ENCODE data around the gene RNPC3.
"Not testable (repeated sequence)": the region's sequence is repeated elsewhere in the genome, so short reads cannot be mapped to it uniquely, and the experiment has no call there.

The RNPC3 gene

GRCh38 chr1:103561643-103562395 lies 36.3 kb downstream of the RNPC3 start:
- no peak overlapping the region for H3K27ac ChIP-seq (ENCODE audit: low read depth, low read length)
- H2BK120ac ChIP-seq (ENCODE audit: low read depth, low read length), result no peak overlapping the region
- no peak overlapping the region for H4K5ac ChIP-seq (ENCODE audit: low read length)
- H3K79me2 ChIP-seq (ENCODE audit: control insufficient read depth, insufficient read depth, low read length), result no peaks in the 10 kb centered on the region
- H3K18ac ChIP-seq (ENCODE audit: low read length), result no peak overlapping the region
- no peak overlapping the region for H3K4me2 ChIP-seq (ENCODE audit: low read length)
- no peak overlapping the region for H3K4me3 ChIP-seq (ENCODE audit: low read length)
- H2BK5ac ChIP-seq (ENCODE audit: low read length), result no peak overlapping the region
- H3K4me1 ChIP-seq (ENCODE audit: control insufficient read depth, low read depth, low read length), result no peaks in the 10 kb centered on the region
- H3K4ac ChIP-seq (ENCODE audit: low read depth, low read length), result no peak overlapping the region
- H3K79me1 ChIP-seq (ENCODE audit: low read length), result no peaks in the 10 kb centered on the region
- no peak overlapping the region for H2AK5ac ChIP-seq (ENCODE audit: low read length)
- no peak overlapping the region for H4K8ac ChIP-seq (ENCODE audit: low read depth, low read length)
- H3K36me3 ChIP-seq (ENCODE audit: control insufficient read depth, insufficient read depth, low read length), result no peaks in the 10 kb centered on the region
- H2BK15ac ChIP-seq (replicated peaks; ENCODE audit: low read depth), result no peak overlapping the region
- 100% methylated on average over 2 of the region's 2 CpGs for WGBS (ENCODE audit: extremely low coverage, insufficient coverage, low lambda C conversion rate)
- H3K27me3 ChIP-seq (ENCODE audit: insufficient read depth, low read length, poor library complexity), result no peaks in the 10 kb centered on the region
- no peak overlapping the region for H3K9ac ChIP-seq (ENCODE audit: low read length)
- no peak overlapping the region for H3K23ac ChIP-seq (ENCODE audit: low read length)
- no peak overlapping the region for H3K56ac ChIP-seq (ENCODE audit: low read length)
- no peak for DNase-seq

- Histone ChIP-seq H4K5ac (ENCODE audit: low read length) (no peak overlapping the region), H3K27ac (ENCODE audit: low read depth, low read length) (no peak overlapping the region), H3K4ac (ENCODE audit: low read depth, low read length) (no peak overlapping the region), H3K56ac (ENCODE audit: low read length) (no peak overlapping the region), H2BK15ac (replicated peaks; ENCODE audit: low read depth) (no peak overlapping the region), H3K79me1 (ENCODE audit: low read length) (no peaks in the 10 kb centered on the region), H4K8ac (ENCODE audit: low read depth, low read length) (no peak overlapping the region), H3K18ac (ENCODE audit: low read length) (no peak overlapping the region), H3K4me2 (ENCODE audit: low read length) (no peak overlapping the region), H2BK5ac (ENCODE audit: low read length) (no peak overlapping the region), H3K27me3 (ENCODE audit: insufficient read depth, low read length, poor library complexity) (no peaks in the 10 kb centered on the region), H3K4me1 (ENCODE audit: control insufficient read depth, low read depth, low read length) (no peaks in the 10 kb centered on the region), H3K9ac (ENCODE audit: low read length) (no peak overlapping the region), H3K23ac (ENCODE audit: low read length) (no peak overlapping the region), H2BK120ac (ENCODE audit: low read depth, low read length) (no peak overlapping the region), H3K36me3 (ENCODE audit: control insufficient read depth, insufficient read depth, low read length) (no peaks in the 10 kb centered on the region), H2AK5ac (ENCODE audit: low read length) (no peak overlapping the region), H3K4me3 (ENCODE audit: low read length) (no peak overlapping the region), H3K79me2 (ENCODE audit: control insufficient read depth, insufficient read depth, low read length) (no peaks in the 10 kb centered on the region)
- no peak for DNase-seq
- no CpG with 5 or more reads among the region's 4 CpGs for WGBS (ENCODE audit: extremely low coverage, insufficient coverage, low lambda C conversion rate)
Observed at GRCh38 chr1:103563056-103563455, 37.6 kb downstream of the RNPC3 start.

- no peak overlapping the region for H3K23ac ChIP-seq (ENCODE audit: low read length)
- no peaks in the 10 kb centered on the region for H3K79me1 ChIP-seq (ENCODE audit: low read length)
- no peaks in the 10 kb centered on the region for H3K36me3 ChIP-seq (ENCODE audit: control insufficient read depth, insufficient read depth, low read length)
Observed at GRCh38 chr1:103569493-103569892, 44.0 kb downstream of the RNPC3 start.

GRCh38 chr1:103571289-103571688 lies 45.8 kb downstream of the RNPC3 start, which contains the start of gene AMY2B:
Gene AMY2B, plus strand, starts transcription at chr1:103571589. Its CDS starts 14 bp downstream, at chr1:103571603.
- not testable (repeated sequence) for H4K5ac ChIP-seq (ENCODE audit: low read length); H3K4me2 ChIP-seq (ENCODE audit: low read length); H3K4me1 ChIP-seq (ENCODE audit: control insufficient read depth, low read depth, low read length); H3K56ac ChIP-seq (ENCODE audit: low read length); H3K79me2 ChIP-seq (ENCODE audit: control insufficient read depth, insufficient read depth, low read length); H2BK5ac ChIP-seq (ENCODE audit: low read length); H2AK5ac ChIP-seq (ENCODE audit: low read length); H3K23ac ChIP-seq (ENCODE audit: low read length); DNase-seq; H3K27me3 ChIP-seq (ENCODE audit: insufficient read depth, low read length, poor library complexity); H3K79me1 ChIP-seq (ENCODE audit: low read length); H3K27ac ChIP-seq (ENCODE audit: low read depth, low read length); H3K36me3 ChIP-seq (ENCODE audit: control insufficient read depth, insufficient read depth, low read length); H4K8ac ChIP-seq (ENCODE audit: low read depth, low read length); H3K18ac ChIP-seq (ENCODE audit: low read length); H2BK15ac ChIP-seq (replicated peaks; ENCODE audit: low read depth); H2BK120ac ChIP-seq (ENCODE audit: low read depth, low read length); H3K4ac ChIP-seq (ENCODE audit: low read depth, low read length); H3K9ac ChIP-seq (ENCODE audit: low read length); H3K4me3 ChIP-seq (ENCODE audit: low read length)
- no CpG with 5 or more reads among the region's 2 CpGs for WGBS (ENCODE audit: extremely low coverage, insufficient coverage, low lambda C conversion rate)

More at GRCh38 chr1:103569493-103569892, 44.0 kb downstream of the RNPC3 start:
- H3K27me3 ChIP-seq (ENCODE audit: insufficient read depth, low read length, poor library complexity), result no peaks in the 10 kb centered on the region
- H3K18ac ChIP-seq (ENCODE audit: low read length), result no peak overlapping the region
- no peak overlapping the region for H4K8ac ChIP-seq (ENCODE audit: low read depth, low read length)
- H3K27ac ChIP-seq (ENCODE audit: low read depth, low read length), result no peak overlapping the region
- no CpG with 5 or more reads among the region's 7 CpGs for WGBS (ENCODE audit: extremely low coverage, insufficient coverage, low lambda C conversion rate)
- no peak overlapping the region for H3K56ac ChIP-seq (ENCODE audit: low read length)
- no peak overlapping the region for H2BK5ac ChIP-seq (ENCODE audit: low read length)
- no peaks in the 10 kb centered on the region for H3K79me2 ChIP-seq (ENCODE audit: control insufficient read depth, insufficient read depth, low read length)
- H3K9ac ChIP-seq (ENCODE audit: low read length), result no peak overlapping the region
- no peak overlapping the region for H2BK120ac ChIP-seq (ENCODE audit: low read depth, low read length)
- no peaks in the 10 kb centered on the region for H3K4me1 ChIP-seq (ENCODE audit: control insufficient read depth, low read depth, low read length)
- DNase-seq, result no peak
- H2AK5ac ChIP-seq (ENCODE audit: low read length), result no peak overlapping the region
- H4K5ac ChIP-seq (ENCODE audit: low read length), result no peak overlapping the region
- H2BK15ac ChIP-seq (replicated peaks; ENCODE audit: low read depth), result no peak overlapping the region
- H3K4ac ChIP-seq (ENCODE audit: low read depth, low read length), result no peak overlapping the region
- no peak overlapping the region for H3K4me2 ChIP-seq (ENCODE audit: low read length)
- H3K4me3 ChIP-seq (ENCODE audit: low read length), result no peak overlapping the region

DNA sequence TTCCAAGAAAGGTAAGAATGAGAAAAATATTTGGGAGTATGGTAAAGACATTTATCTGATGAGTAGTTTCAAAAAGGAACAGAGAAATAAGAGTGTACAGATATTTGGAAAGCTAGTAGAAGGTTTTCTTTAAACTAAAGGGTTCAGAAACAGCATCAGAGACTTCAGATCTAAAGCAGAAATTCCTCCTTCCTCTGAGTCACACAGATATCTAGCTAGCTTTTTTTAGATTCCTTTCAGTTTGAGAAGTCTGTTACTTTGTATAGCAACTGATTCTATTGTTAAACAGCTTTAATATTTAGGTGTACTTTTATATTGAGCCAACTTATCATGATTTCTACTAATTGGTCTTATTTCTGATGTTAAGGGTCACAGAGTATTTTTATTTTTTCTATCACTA lies 50.6 kb downstream of the RNPC3 start:
- H3K4me2 ChIP-seq (ENCODE audit: low read length), result no peak overlapping the region
- no peak overlapping the region for H3K4ac ChIP-seq (ENCODE audit: low read depth, low read length)
- H3K4me3 ChIP-seq (ENCODE audit: low read length), result no peak overlapping the region
- H3K79me2 ChIP-seq (ENCODE audit: control insufficient read depth, insufficient read depth, low read length), result no peaks in the 10 kb centered on the region
- no peak overlapping the region for H2BK15ac ChIP-seq (replicated peaks; ENCODE audit: low read depth)
- H3K9ac ChIP-seq (ENCODE audit: low read length), result no peak overlapping the region
- no peak overlapping the region for H3K27ac ChIP-seq (ENCODE audit: low read depth, low read length)
- no peak overlapping the region for H3K56ac ChIP-seq (ENCODE audit: low read length)
- no peaks in the 10 kb centered on the region for H3K79me1 ChIP-seq (ENCODE audit: low read length)
- no peak overlapping the region for H4K5ac ChIP-seq (ENCODE audit: low read length)
- H3K23ac ChIP-seq (ENCODE audit: low read length), result no peak overlapping the region
- no peaks in the 10 kb centered on the region for H3K27me3 ChIP-seq (ENCODE audit: insufficient read depth, low read length, poor library complexity)
- H3K4me1 ChIP-seq (ENCODE audit: control insufficient read depth, low read depth, low read length), result no peaks in the 10 kb centered on the region
- no peak overlapping the region for H3K18ac ChIP-seq (ENCODE audit: low read length)
- H2BK5ac ChIP-seq (ENCODE audit: low read length), result no peak overlapping the region
- H2AK5ac ChIP-seq (ENCODE audit: low read length), result no peak overlapping the region
- no peak overlapping the region for H2BK120ac ChIP-seq (ENCODE audit: low read depth, low read length)
- H4K8ac ChIP-seq (ENCODE audit: low read depth, low read length), result no peak overlapping the region
- no peaks in the 10 kb centered on the region for H3K36me3 ChIP-seq (ENCODE audit: control insufficient read depth, insufficient read depth, low read length)
- no peak for DNase-seq

GRCh38 chr1:103576784-103577183 lies 51.3 kb downstream of the RNPC3 start:
- H3K4me3 ChIP-seq (ENCODE audit: low read length); H3K56ac ChIP-seq (ENCODE audit: low read length); H4K5ac ChIP-seq (ENCODE audit: low read length); H3K9ac ChIP-seq (ENCODE audit: low read length); H3K79me1 ChIP-seq (ENCODE audit: low read length); H2BK5ac ChIP-seq (ENCODE audit: low read length); H3K18ac ChIP-seq (ENCODE audit: low read length); H4K8ac ChIP-seq (ENCODE audit: low read depth, low read length); H3K79me2 ChIP-seq (ENCODE audit: control insufficient read depth, insufficient read depth, low read length); H2BK15ac ChIP-seq (replicated peaks; ENCODE audit: low read depth); H2BK120ac ChIP-seq (ENCODE audit: low read depth, low read length); H3K4me2 ChIP-seq (ENCODE audit: low read length); H3K4ac ChIP-seq (ENCODE audit: low read depth, low read length); H3K27ac ChIP-seq (ENCODE audit: low read depth, low read length); H3K36me3 ChIP-seq (ENCODE audit: control insufficient read depth, insufficient read depth, low read length); H2AK5ac ChIP-seq (ENCODE audit: low read length); H3K23ac ChIP-seq (ENCODE audit: low read length); H3K4me1 ChIP-seq (ENCODE audit: control insufficient read depth, low read depth, low read length); DNase-seq; H3K27me3 ChIP-seq (ENCODE audit: insufficient read depth, low read length, poor library complexity): not testable (repeated sequence)
- no CpG with 5 or more reads among the region's 5 CpGs for WGBS (ENCODE audit: extremely low coverage, insufficient coverage, low lambda C conversion rate)

Measured in mesendoderm (in vitro differentiated cells).